Brain microvascular endothelial cell (primary cell): ENCODE results near the gene FBXW5.

Experiments used
- DNase-seq: peaks from one replicate; pipeline ENCODE4 v3.0.0-alpha.2; 2020
- H3K27ac ChIP-seq: fragments of 250-450 bp; sonication (Bioruptor Pico); 2 replicates; pipeline ENCODE4 v1.5.1; 2020; ENCODE audit warnings: mild to moderate bottlenecking, moderate library complexity
- H3K27me3 ChIP-seq: fragments of 250-450 bp; sonication (Bioruptor Pico); replicated peaks from 2 replicates; pipeline ENCODE4 v1.5.1; 2020; ENCODE audit warnings: mild to moderate bottlenecking
- H3K36me3 ChIP-seq: fragments of 250-450 bp; sonication (Bioruptor Pico); replicated peaks from 2 replicates; pipeline ENCODE4 v1.5.1; 2020; ENCODE audit warnings: mild to moderate bottlenecking
- H3K4me3 ChIP-seq: 2 replicates; pipeline ENCODE4 v1.5.1; 2011; ENCODE audit warnings: low read depth, mild to moderate bottlenecking, control low read depth, low read length, moderate library complexity
- CTCF ChIP-seq: IDR thresholded peaks from 2 replicates; pipeline ENCODE4 v1.5.1; 2011; ENCODE audit warnings: low read depth, mild to moderate bottlenecking, moderate library complexity, low read length, control low read depth, inconsistent platforms; ENCODE audit errors: missing control alignments
- in situ Hi-C: cut with HindIII; loops from 2 replicates; pipeline ENCODE4 v1.10.0; 2017; ENCODE audit warnings: low sequenced_read_pairs, low pct_ligation_motif_present

Gene FBXW5

DNA sequence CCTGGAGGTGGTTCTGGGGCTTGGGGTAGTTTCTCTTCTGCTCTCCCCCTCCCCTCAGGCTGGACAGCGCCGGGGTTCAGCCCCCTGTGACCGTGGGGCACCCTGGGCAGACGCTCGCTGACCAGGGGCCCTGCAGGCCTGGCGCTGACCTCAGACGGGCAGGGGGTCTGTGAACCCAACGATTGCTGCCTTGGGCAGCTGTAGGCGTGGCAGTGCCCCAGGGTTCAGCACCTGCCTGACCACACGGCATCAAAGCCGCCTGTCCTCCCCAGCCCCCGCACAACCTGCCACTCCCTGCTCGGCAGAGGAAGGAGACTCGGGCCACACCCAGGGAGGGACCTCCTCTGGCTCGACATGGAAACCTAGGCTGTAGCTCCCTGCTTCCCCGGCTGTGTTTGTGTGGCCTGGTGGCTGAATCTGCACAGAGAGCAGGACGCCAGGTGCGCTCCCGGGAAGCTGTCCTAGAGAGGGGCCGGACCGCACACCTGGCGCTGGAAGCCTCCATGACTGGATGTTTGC is 19.7 kb upstream of the FBXW5 start:
- in situ Hi-C loops = no loop called here
- TF ChIP-seq CTCF = no peak
- H3K27me3 ChIP-seq = no peaks in the 10 kb centered on the region
- no peak overlapping the region for H3K4me3 ChIP-seq
- H3K36me3 ChIP-seq = no peaks in the 10 kb centered on the region
- H3K27ac ChIP-seq = no peak overlapping the region
- no peak for DNase-seq

DNA sequence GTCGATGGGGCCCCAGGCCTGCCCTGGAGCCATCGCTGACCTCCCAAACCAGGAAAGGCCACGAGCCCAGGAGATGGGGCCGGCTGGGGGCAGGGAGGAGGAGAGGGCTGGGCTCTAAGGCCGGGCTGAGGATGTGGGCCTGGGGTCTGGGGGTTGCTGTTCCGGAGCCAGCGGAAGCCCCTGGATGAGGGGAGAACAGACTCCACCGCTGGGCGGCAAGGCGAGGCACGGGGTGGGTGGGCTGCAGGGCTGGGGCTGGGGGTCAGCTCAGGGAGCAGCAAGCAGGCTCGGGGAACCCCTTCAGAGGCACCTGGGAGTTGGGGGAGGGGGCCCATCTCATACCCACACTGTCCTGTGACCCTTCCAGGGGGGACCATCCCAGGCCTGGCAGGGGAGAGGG is 19.2 kb upstream of the FBXW5 start:
- Histone ChIP-seq H3K27ac (no peak overlapping the region), H3K36me3 (no peaks in the 10 kb centered on the region), H3K4me3 (no peak overlapping the region), H3K27me3 (no peaks in the 10 kb centered on the region)
- in situ Hi-C loops = no loop called here
- TF ChIP-seq CTCF = no peak
- no peak for DNase-seq

- Histone ChIP-seq H3K36me3 (no peaks in the 10 kb centered on the region), H3K4me3 (no peak overlapping the region), H3K27ac (no peak overlapping the region), H3K27me3 (no peaks in the 10 kb centered on the region)
- no peak for DNase-seq
- in situ Hi-C loops = no loop called here
- TF ChIP-seq CTCF = no peak
Measured at GRCh38 chr9:136963341-136963740, 18.8 kb upstream of the FBXW5 start.

DNA sequence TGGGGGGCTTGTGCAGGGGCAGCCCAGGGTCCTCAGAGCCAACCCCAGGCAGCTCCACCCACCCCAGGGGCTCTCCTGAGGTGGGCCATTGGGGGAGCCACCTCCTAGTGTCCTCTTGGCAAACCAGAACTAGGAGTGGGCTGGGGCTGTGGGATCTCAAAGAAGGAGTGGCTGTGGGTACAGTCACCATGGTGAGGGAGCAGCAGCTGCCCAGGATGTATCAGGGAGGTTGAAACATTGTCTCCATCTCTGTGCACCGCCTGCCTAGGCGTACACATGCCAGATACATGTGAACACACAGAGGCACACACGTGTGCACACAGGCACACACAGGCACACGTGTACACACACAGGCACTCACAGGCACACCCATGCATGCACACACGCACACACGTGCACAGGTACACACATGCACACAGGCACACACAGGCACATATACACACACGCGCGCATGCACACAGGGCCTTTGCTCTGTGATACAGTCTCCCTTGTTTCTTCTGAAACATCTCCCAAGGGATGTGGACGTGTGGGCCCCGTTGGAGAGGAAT is 18.2 kb upstream of the FBXW5 start:
- Histone ChIP-seq H3K36me3 (no peaks in the 10 kb centered on the region), H3K27me3 (no peaks in the 10 kb centered on the region), H3K4me3 (no peak overlapping the region), H3K27ac (no peak overlapping the region)
- in situ Hi-C loops = no loop called here
- no peak for DNase-seq
- no peak for TF ChIP-seq CTCF

- TF ChIP-seq CTCF = no peak
- in situ Hi-C loops = no loop called here
Measured at GRCh38 chr9:136962163-136962562, 17.6 kb upstream of the FBXW5 start.

GRCh38 chr9:136961279-136962065 is 16.9 kb upstream of the FBXW5 start:
- H3K27ac ChIP-seq = no peak overlapping the region
- no peaks in the 10 kb centered on the region for H3K36me3 ChIP-seq
- in situ Hi-C loops = no loop called here
- no peak for TF ChIP-seq CTCF
- DNase-seq = no peak
- H3K27me3 ChIP-seq = no peaks in the 10 kb centered on the region
- H3K4me3 ChIP-seq = no peak overlapping the region

More at GRCh38 chr9:136962163-136962562, 17.6 kb upstream of the FBXW5 start:
- DNase-seq = no peak
- Histone ChIP-seq H3K36me3 (no peaks in the 10 kb centered on the region), H3K27ac (no peak overlapping the region), H3K27me3 (no peaks in the 10 kb centered on the region), H3K4me3 (no peak overlapping the region)
